ENCODE results near the gene SMYD4.

DNA sequence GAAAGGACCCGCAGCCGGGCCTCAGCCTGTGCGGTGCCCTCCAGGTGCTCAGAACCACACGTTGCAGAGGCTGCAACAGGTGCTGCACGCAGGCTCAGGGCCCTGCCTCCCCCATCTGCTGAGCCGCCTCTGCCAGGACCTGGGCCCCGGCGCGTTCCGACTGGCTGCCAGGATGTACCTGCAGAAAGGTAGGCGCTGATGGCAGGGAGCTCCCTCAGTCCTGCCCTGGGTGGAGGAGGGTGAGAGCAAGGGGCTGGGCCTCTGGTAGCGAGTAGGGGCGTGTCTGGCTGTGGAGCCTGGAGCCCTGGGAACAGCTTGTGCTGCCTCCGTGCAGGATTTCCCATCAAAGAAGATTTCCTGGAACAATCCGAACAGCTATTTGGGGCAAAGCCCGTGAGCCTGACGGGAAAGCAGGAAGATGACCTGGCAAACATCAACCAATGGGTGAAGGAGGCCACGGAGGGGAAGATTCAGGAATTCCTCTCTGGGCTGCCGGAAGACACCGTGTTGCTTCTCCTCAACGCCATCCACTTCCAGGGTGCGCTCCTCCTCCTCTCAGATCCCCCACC lies 82.6 kb downstream of the SMYD4 start:
- TF ChIP-seq, protein P1, sequence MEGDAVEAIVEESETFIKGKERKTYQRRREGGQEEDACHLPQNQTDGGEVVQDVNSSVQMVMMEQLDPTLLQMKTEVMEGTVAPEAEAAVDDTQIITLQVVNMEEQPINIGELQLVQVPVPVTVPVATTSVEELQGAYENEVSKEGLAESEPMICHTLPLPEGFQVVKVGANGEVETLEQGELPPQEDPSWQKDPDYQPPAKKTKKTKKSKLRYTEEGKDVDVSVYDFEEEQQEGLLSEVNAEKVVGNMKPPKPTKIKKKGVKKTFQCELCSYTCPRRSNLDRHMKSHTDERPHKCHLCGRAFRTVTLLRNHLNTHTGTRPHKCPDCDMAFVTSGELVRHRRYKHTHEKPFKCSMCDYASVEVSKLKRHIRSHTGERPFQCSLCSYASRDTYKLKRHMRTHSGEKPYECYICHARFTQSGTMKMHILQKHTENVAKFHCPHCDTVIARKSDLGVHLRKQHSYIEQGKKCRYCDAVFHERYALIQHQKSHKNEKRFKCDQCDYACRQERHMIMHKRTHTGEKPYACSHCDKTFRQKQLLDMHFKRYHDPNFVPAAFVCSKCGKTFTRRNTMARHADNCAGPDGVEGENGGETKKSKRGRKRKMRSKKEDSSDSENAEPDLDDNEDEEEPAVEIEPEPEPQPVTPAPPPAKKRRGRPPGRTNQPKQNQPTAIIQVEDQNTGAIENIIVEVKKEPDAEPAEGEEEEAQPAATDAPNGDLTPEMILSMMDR (IDR thresholded peaks at IDR 0.05): no peak
- TF ChIP-seq POLR2A (IDR thresholded peaks at IDR 0.05): no peak
- peak; percentile 97 for TF ChIP-seq EP300 (IDR thresholded peaks at IDR 0.05)
